Measurements from ENCODE around the gene NDUFA11. TPM values are rescaled to one million over a fixed set of nuclear protein-coding genes. Genes with fewer than 3 reads are reported as not detected.
"Not testable (repeated sequence)": the region's sequence is repeated elsewhere in the genome, so short reads cannot be mapped to it uniquely, and the experiment has no call there.

NDUFA11 gene
- total RNA-seq, 2 experiments from 2014 or later = 214 to 217 TPM

- not testable (repeated sequence) for H3K9me3 Mint-ChIP-seq (ENCODE audit: low read depth); DNase-seq; H3K27ac Mint-ChIP-seq; H3K36me3 Mint-ChIP-seq; H3K4me3 Mint-ChIP-seq; ATAC-seq; H3K4me1 Mint-ChIP-seq
- CTCF ChIA-PET = interaction anchor here (1.2 kb wide), 1 partner anchor 80 kb away, joined by 7 read pairs; no protein-coding TSS in a partner anchor
- peaks cover 12% of the 10 kb centered on the region for H3K27me3 Mint-ChIP-seq
Measured at GRCh38 chr19:5884065-5884811, 19.4 kb downstream of the NDUFA11 start.

GRCh38 chr19:5883157-5883873 lies 20.3 kb downstream of the NDUFA11 start:
- H3K4me3 Mint-ChIP-seq; H3K27ac Mint-ChIP-seq; H3K4me1 Mint-ChIP-seq; ATAC-seq; DNase-seq; H3K9me3 Mint-ChIP-seq (ENCODE audit: low read depth); H3K36me3 Mint-ChIP-seq: not testable (repeated sequence)
- peaks cover 12% of the 10 kb centered on the region for H3K27me3 Mint-ChIP-seq
- CTCF ChIA-PET = interaction anchor here (0.6 to 1.2 kb wide), 2 partner anchors 79 to 165 kb away, joined by 3 to 7 read pairs; no protein-coding TSS in a partner anchor

- DNase-seq (no peak), ATAC-seq (no peak)
- H3K4me1 Mint-ChIP-seq = no peaks in the 10 kb centered on the region
- CTCF ChIA-PET = interaction anchor here (0.6 kb wide), 1 partner anchor 164 kb away, joined by 3 read pairs; no protein-coding TSS in a partner anchor
- no peak overlapping the region for H3K4me3 Mint-ChIP-seq
- no peak overlapping the region for H3K27ac Mint-ChIP-seq
- peaks cover 12% of the 10 kb centered on the region for H3K27me3 Mint-ChIP-seq
- no peaks in the 10 kb centered on the region for H3K9me3 Mint-ChIP-seq (ENCODE audit: low read depth)
- H3K36me3 Mint-ChIP-seq = no peaks in the 10 kb centered on the region
Measured at GRCh38 chr19:5882421-5882968, 21.1 kb downstream of the NDUFA11 start.

GRCh38 chr19:5881543-5882299 lies 21.9 kb downstream of the NDUFA11 start:
- CTCF ChIA-PET = no interaction called here
- no peaks in the 10 kb centered on the region for H3K36me3 Mint-ChIP-seq
- no peak overlapping the region for H3K4me3 Mint-ChIP-seq

GRCh38 chr19:5880604-5881078 lies 22.9 kb downstream of the NDUFA11 start:
- DNase-seq = no peak
- CTCF ChIA-PET = no interaction called here
- no peaks in the 10 kb centered on the region for H3K9me3 Mint-ChIP-seq (ENCODE audit: low read depth)
- H3K4me1 Mint-ChIP-seq = no peaks in the 10 kb centered on the region
- H3K4me3 Mint-ChIP-seq = no peak overlapping the region
- no peak for ATAC-seq
- peaks cover 12% of the 10 kb centered on the region for H3K27me3 Mint-ChIP-seq
- H3K36me3 Mint-ChIP-seq = no peaks in the 10 kb centered on the region
- H3K27ac Mint-ChIP-seq = no peak overlapping the region

More at GRCh38 chr19:5881543-5882299, 21.9 kb downstream of the NDUFA11 start:
- no peak overlapping the region for H3K27ac Mint-ChIP-seq
- ATAC-seq (no peak), DNase-seq (no peak)
- H3K27me3 Mint-ChIP-seq = peaks cover 12% of the 10 kb centered on the region
- no peaks in the 10 kb centered on the region for H3K4me1 Mint-ChIP-seq
- H3K9me3 Mint-ChIP-seq (ENCODE audit: low read depth) = no peaks in the 10 kb centered on the region

GRCh38 chr19:5880196-5880595 lies 23.4 kb downstream of the NDUFA11 start:
- Mint-ChIP-seq H3K4me1 (no peaks in the 10 kb centered on the region), H3K9me3 (ENCODE audit: low read depth) (no peaks in the 10 kb centered on the region), H3K27ac (no peak overlapping the region), H3K27me3 (peaks cover 12% of the 10 kb centered on the region), H3K36me3 (no peaks in the 10 kb centered on the region), H3K4me3 (no peak overlapping the region)
- DNase-seq (no peak), ATAC-seq (no peak)
- CTCF ChIA-PET = no interaction called here

- Mint-ChIP-seq H3K36me3 (no peaks in the 10 kb centered on the region), H3K27ac (no peak overlapping the region), H3K4me1 (no peaks in the 10 kb centered on the region), H3K27me3 (peaks cover 9% of the 10 kb centered on the region), H3K4me3 (no peak overlapping the region), H3K9me3 (ENCODE audit: low read depth) (no peaks in the 10 kb centered on the region)
- ATAC-seq (no peak), DNase-seq (no peak)
- CTCF ChIA-PET = no interaction called here
Measured at GRCh38 chr19:5877882-5878281, 25.7 kb downstream of the NDUFA11 start.

- Mint-ChIP-seq H3K4me3 (no peak overlapping the region), H3K4me1 (no peaks in the 10 kb centered on the region), H3K9me3 (ENCODE audit: low read depth) (no peaks in the 10 kb centered on the region), H3K27me3 (peaks cover 7% of the 10 kb centered on the region), H3K27ac (no peak overlapping the region), H3K36me3 (no peaks in the 10 kb centered on the region)
- ATAC-seq (no peak), DNase-seq (no peak)
- CTCF ChIA-PET = no interaction called here
Measured at GRCh38 chr19:5877427-5877826, 26.2 kb downstream of the NDUFA11 start.

- DNase-seq; ATAC-seq; H3K27me3 Mint-ChIP-seq; H3K4me3 Mint-ChIP-seq; CTCF ChIA-PET; H3K4me1 Mint-ChIP-seq; H3K36me3 Mint-ChIP-seq; H3K27ac Mint-ChIP-seq; H3K9me3 Mint-ChIP-seq (ENCODE audit: low read depth): not testable (repeated sequence)
Measured at GRCh38 chr19:5874496-5874895, 29.1 kb downstream of the NDUFA11 start.

- no peaks in the 10 kb centered on the region for H3K36me3 Mint-ChIP-seq
- no peaks in the 10 kb centered on the region for H3K27me3 Mint-ChIP-seq
- H3K4me3 Mint-ChIP-seq = no peak overlapping the region
- CTCF ChIA-PET = no interaction called here
- no peaks in the 10 kb centered on the region for H3K9me3 Mint-ChIP-seq (ENCODE audit: low read depth)
- no peak overlapping the region for H3K27ac Mint-ChIP-seq
- no peak for DNase-seq
- ATAC-seq = no peak
- H3K4me1 Mint-ChIP-seq = no peaks in the 10 kb centered on the region
Measured at GRCh38 chr19:5873617-5874199, 29.9 kb downstream of the NDUFA11 start.

- CTCF ChIA-PET = no interaction called here
- Mint-ChIP-seq H3K9me3 (ENCODE audit: low read depth) (no peaks in the 10 kb centered on the region), H3K27me3 (no peaks in the 10 kb centered on the region), H3K4me1 (no peaks in the 10 kb centered on the region), H3K27ac (no peak overlapping the region), H3K4me3 (no peak overlapping the region), H3K36me3 (no peaks in the 10 kb centered on the region)
- DNase-seq (no peak), ATAC-seq (no peak)
Measured at GRCh38 chr19:5870986-5871394, 32.6 kb downstream of the NDUFA11 start.

- CTCF ChIA-PET = no interaction called here
Measured at GRCh38 chr19:5867201-5868136, 36.1 kb downstream of the NDUFA11 start.

More at GRCh38 chr19:5867201-5868136, 36.1 kb downstream of the NDUFA11 start:
- Mint-ChIP-seq H3K9me3 (ENCODE audit: low read depth) (no peaks in the 10 kb centered on the region), H3K27ac (no peak overlapping the region), H3K4me1 (no peaks in the 10 kb centered on the region), H3K36me3 (no peaks in the 10 kb centered on the region), H3K27me3 (no peaks in the 10 kb centered on the region), H3K4me3 (no peak overlapping the region)
- no peak for DNase-seq
- ATAC-seq = no peak
